Measurements from ENCODE around the gene FCER1G.
A peak's percentile ranks its signal among the peaks of the same experiment; 100 is the strongest.

The FCER1G gene

DNA sequence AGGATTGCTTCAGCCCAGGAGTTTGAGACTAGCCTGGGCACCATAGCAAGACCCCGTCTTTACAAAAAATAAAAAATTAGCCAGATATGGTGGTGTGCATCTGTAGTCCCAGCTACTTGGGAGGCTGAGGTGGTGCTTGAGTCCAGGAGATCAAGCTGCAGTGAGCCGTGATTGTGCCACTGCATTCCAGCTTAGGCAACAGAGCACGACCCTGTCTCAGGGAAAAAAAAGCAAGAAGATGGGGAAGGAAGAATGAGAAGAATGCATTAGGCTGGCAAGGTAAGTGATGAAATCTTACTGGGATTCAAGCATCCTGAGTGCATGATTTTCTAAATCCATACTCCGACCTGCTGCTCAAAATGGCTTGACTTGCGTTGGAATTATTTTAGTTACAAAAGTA lies 50.2 kb downstream of the FCER1G start:
- peaks cover 0 to 13% (median 4%) of the 10 kb centered on the region in 5 experiments for H3K27me3 ChIP-seq (replicated peaks in 2 of 5; ENCODE audit: control insufficient read depth in 4 of 5, insufficient read depth in 5 of 5, low read length in 4 of 5)
- no peak overlapping the region for H3K27ac ChIP-seq (ENCODE audit: insufficient read depth in 1 of 2, low read depth in 1 of 2, low read length in 2 of 2, poor library complexity in 1 of 2, severe bottlenecking in 2 of 2)
- ChIA-PET POLR2A (no interaction called here), CTCF (no interaction called here)
- no peaks in the 10 kb centered on the region for H3K9me3 ChIP-seq (ENCODE audit: control extremely low read depth in 1 of 5, control insufficient read depth in 4 of 5, insufficient read depth in 2 of 5, low read depth in 1 of 5, low read length in 4 of 5)
- H3K4me1 ChIP-seq (ENCODE audit: control extremely low read depth in 1 of 4, control insufficient read depth in 4 of 4, insufficient read depth in 4 of 4, low read length in 3 of 4) = peaks cover 2 to 25% (median 12%) of the 10 kb centered on the region in 4 experiments
- no peak overlapping the region for H3K4me3 ChIP-seq (ENCODE audit: control insufficient read depth in 1 of 7, extremely low read depth in 1 of 7, insufficient read depth in 4 of 7, low read depth in 2 of 7, low read length in 6 of 7)
- no peak for DNase-seq
- no peaks in the 10 kb centered on the region for H3K36me3 ChIP-seq (ENCODE audit: control insufficient read depth in 4 of 4, insufficient read depth in 4 of 4, low read length in 3 of 4)
- 100% methylated on average over 3 of the region's 5 CpGs for WGBS (ENCODE audit: insufficient coverage)

GRCh38 chr1:161266202-161266601 lies 51.1 kb downstream of the FCER1G start:
- CTCF ChIA-PET = interaction anchor here (0.9 to 1.5 kb wide), 4 partner anchors 18 to 40 kb away, joined by 3 to 6 read pairs (median 3); partner anchors contain the start of gene TOMM40L
- 100% methylated on average over 1 of the region's 3 CpGs for WGBS (ENCODE audit: insufficient coverage)
- POLR2A ChIA-PET = no interaction called here

DNA sequence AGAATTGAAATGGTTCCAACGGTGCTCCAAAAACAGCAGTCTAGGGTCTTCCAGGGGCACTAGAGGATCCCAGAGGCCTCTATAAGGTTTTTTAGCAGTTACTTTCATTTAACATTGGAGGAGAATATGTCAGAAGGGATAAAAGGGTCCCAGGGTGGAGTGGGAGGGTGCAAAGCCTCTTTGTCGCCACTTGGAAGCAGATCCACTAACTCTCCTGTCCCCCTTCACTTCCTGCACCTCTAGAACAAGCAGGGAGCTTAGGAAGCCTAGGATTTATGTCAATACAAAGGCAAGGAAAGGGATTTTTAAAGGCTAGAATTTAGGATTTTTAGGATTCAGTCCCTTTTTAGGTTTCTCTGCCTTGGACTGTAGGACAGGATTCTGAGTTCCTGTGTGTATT lies 51.7 kb downstream of the FCER1G start:
- CTCF ChIA-PET = interaction anchor here (0.9 to 1.5 kb wide), 4 partner anchors 18 to 41 kb away, joined by 3 to 6 read pairs (median 3); partner anchors contain the start of gene TOMM40L
- no peaks in the 10 kb centered on the region for H3K36me3 ChIP-seq (ENCODE audit: control insufficient read depth in 4 of 4, insufficient read depth in 4 of 4, low read length in 3 of 4)
- no peaks in the 10 kb centered on the region for H3K9me3 ChIP-seq (ENCODE audit: control extremely low read depth in 1 of 5, control insufficient read depth in 4 of 5, insufficient read depth in 2 of 5, low read depth in 1 of 5, low read length in 4 of 5)
- peak overlapping the region in 1 of 2 experiments; percentile 67 for H3K27ac ChIP-seq (ENCODE audit: insufficient read depth in 1 of 2, low read depth in 1 of 2, low read length in 2 of 2, poor library complexity in 1 of 2, severe bottlenecking in 2 of 2)
- no peak overlapping the region for H3K4me3 ChIP-seq (ENCODE audit: control insufficient read depth in 1 of 7, extremely low read depth in 1 of 7, insufficient read depth in 4 of 7, low read depth in 2 of 7, low read length in 6 of 7)
- POLR2A ChIA-PET = no interaction called here
- H3K27me3 ChIP-seq (replicated peaks in 2 of 5; ENCODE audit: control insufficient read depth in 4 of 5, insufficient read depth in 5 of 5, low read length in 4 of 5) = peaks cover 0 to 2% (median 0%) of the 10 kb centered on the region in 5 experiments
- H3K4me1 ChIP-seq (ENCODE audit: control extremely low read depth in 1 of 4, control insufficient read depth in 4 of 4, insufficient read depth in 4 of 4, low read length in 3 of 4) = peaks cover 2 to 17% (median 10%) of the 10 kb centered on the region in 4 experiments
- DNase-seq = no peak
- WGBS (ENCODE audit: insufficient coverage) = no CpG with 5 or more reads among the region's 2 CpGs

More at GRCh38 chr1:161266202-161266601, 51.1 kb downstream of the FCER1G start:
- Histone ChIP-seq H3K36me3 (ENCODE audit: control insufficient read depth in 4 of 4, insufficient read depth in 4 of 4, low read length in 3 of 4) (no peaks in the 10 kb centered on the region), H3K27me3 (replicated peaks in 2 of 5; ENCODE audit: control insufficient read depth in 4 of 5, insufficient read depth in 5 of 5, low read length in 4 of 5) (peaks cover 0 to 8% (median 0%) of the 10 kb centered on the region in 5 experiments), H3K27ac (ENCODE audit: insufficient read depth in 1 of 2, low read depth in 1 of 2, low read length in 2 of 2, poor library complexity in 1 of 2, severe bottlenecking in 2 of 2) (no peak overlapping the region), H3K4me3 (ENCODE audit: control insufficient read depth in 1 of 7, extremely low read depth in 1 of 7, insufficient read depth in 4 of 7, low read depth in 2 of 7, low read length in 6 of 7) (no peak overlapping the region), H3K4me1 (ENCODE audit: control extremely low read depth in 1 of 4, control insufficient read depth in 4 of 4, insufficient read depth in 4 of 4, low read length in 3 of 4) (peaks cover 2 to 22% (median 12%) of the 10 kb centered on the region in 4 experiments), H3K9me3 (ENCODE audit: control extremely low read depth in 1 of 5, control insufficient read depth in 4 of 5, insufficient read depth in 2 of 5, low read depth in 1 of 5, low read length in 4 of 5) (no peaks in the 10 kb centered on the region)
- DNase-seq = no peak

DNA sequence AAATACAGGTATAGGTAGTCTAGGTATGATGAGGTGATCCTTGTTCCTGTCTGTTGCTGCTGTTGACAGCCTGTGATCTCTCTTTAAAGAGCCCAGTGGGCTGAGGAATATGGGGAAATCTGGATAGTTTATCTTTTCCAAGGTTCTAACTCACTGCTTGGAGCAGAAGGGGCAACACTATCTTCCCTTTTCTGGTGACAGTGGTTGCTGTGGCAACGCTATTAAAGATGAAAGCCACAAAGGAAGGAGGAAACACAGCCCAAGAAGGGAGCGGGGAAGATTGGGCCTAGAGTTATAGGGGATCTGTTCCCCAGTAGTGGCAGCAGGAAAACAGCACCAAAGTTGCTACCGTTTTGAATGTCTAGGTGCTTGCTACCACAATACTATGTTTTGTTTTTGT lies 52.2 kb downstream of the FCER1G start:
- peaks cover 0 to 2% (median 0%) of the 10 kb centered on the region in 5 experiments for H3K27me3 ChIP-seq (replicated peaks in 2 of 5; ENCODE audit: control insufficient read depth in 4 of 5, insufficient read depth in 5 of 5, low read length in 4 of 5)
- DNase-seq = peak; percentile 63 to 77 (median 73)
- CTCF ChIA-PET = interaction anchor here (0.9 to 1.1 kb wide), 2 partner anchors 19 to 24 kb away, joined by 3 read pairs; no protein-coding TSS in a partner anchor
- H3K4me1 ChIP-seq (ENCODE audit: control extremely low read depth in 1 of 4, control insufficient read depth in 4 of 4, insufficient read depth in 4 of 4, low read length in 3 of 4) = peaks cover 2 to 15% (median 10%) of the 10 kb centered on the region in 4 experiments
- POLR2A ChIA-PET = no interaction called here
- H3K4me3 ChIP-seq (ENCODE audit: control insufficient read depth in 1 of 7, extremely low read depth in 1 of 7, insufficient read depth in 4 of 7, low read depth in 2 of 7, low read length in 6 of 7) = peak overlapping the region in 1 of 7 experiments; percentile 13
- H3K9me3 ChIP-seq (ENCODE audit: control extremely low read depth in 1 of 5, control insufficient read depth in 4 of 5, insufficient read depth in 2 of 5, low read depth in 1 of 5, low read length in 4 of 5) = no peaks in the 10 kb centered on the region
- 7% methylated on average over 2 of the region's 3 CpGs for WGBS (ENCODE audit: insufficient coverage)
- H3K27ac ChIP-seq (ENCODE audit: insufficient read depth in 1 of 2, low read depth in 1 of 2, low read length in 2 of 2, poor library complexity in 1 of 2, severe bottlenecking in 2 of 2) = peak overlapping the region in 1 of 2 experiments; percentile 67
- no peaks in the 10 kb centered on the region for H3K36me3 ChIP-seq (ENCODE audit: control insufficient read depth in 4 of 4, insufficient read depth in 4 of 4, low read length in 3 of 4)
